ENCODE measurements around the gene DPYD.

- TF ChIP-seq CTCF (conservative IDR thresholded peaks at IDR 0.05) (no peak), ZFX (IDR thresholded peaks at IDR 0.05) (no peak)
Measured at GRCh38 chr1:97505816-97506215, 415.0 kb downstream of the DPYD start.

All from C4-2B (cell line).